H9 (cell line): ENCODE results near the gene CXCR5. TPM values are rescaled to one million over a fixed set of nuclear protein-coding genes. Genes with fewer than 3 reads are reported as not detected.

Source experiments
- DNase-seq: peaks from one replicate; pipeline ENCODE4 v3.0.0-alpha.2; 2017
- H2AFZ ChIP-seq: one replicate; pipeline ENCODE4 v1.6.1; 2013; ENCODE audit warnings: mild to moderate bottlenecking, low read length, control low read depth, moderate library complexity
- H2AK5ac ChIP-seq: 2 replicates; pipeline ENCODE4 v1.6.1; 2013; ENCODE audit warnings: low read length, control low read depth, mixed read lengths; ENCODE audit not compliant: insufficient read length
- H2BK120ac ChIP-seq: one replicate; pipeline ENCODE4 v1.6.1; 2013; ENCODE audit warnings: low read depth, mild to moderate bottlenecking, low read length, control low read depth, inconsistent platforms; ENCODE audit not compliant: poor library complexity, severe bottlenecking
- H2BK12ac ChIP-seq: 2 replicates; pipeline ENCODE4 v1.6.1; 2013; ENCODE audit warnings: low read length, control low read depth, mixed read lengths, low read depth; ENCODE audit not compliant: insufficient read length
- H2BK15ac ChIP-seq: 2 replicates; pipeline ENCODE4 v1.6.1; 2013; ENCODE audit warnings: low read depth, low read length, control low read depth
- H2BK20ac ChIP-seq: one replicate; pipeline ENCODE4 v1.6.1; 2013; ENCODE audit warnings: low read depth, mild to moderate bottlenecking, low read length, control low read depth, inconsistent platforms; ENCODE audit not compliant: poor library complexity, severe bottlenecking
- H2BK5ac ChIP-seq: 2 replicates; pipeline ENCODE4 v1.6.1; 2013; ENCODE audit warnings: low read length, control low read depth, mixed read lengths; ENCODE audit not compliant: insufficient read length
- H3K14ac ChIP-seq: 2 replicates; pipeline ENCODE4 v1.6.1; 2013; ENCODE audit warnings: low read length, control low read depth; ENCODE audit not compliant: insufficient read depth
- H3K18ac ChIP-seq: 2 replicates; pipeline ENCODE4 v1.6.1; 2013; ENCODE audit warnings: low read depth, mild to moderate bottlenecking, mixed read lengths, low read length, control low read depth; ENCODE audit not compliant: insufficient read length
- H3K23ac ChIP-seq: 2 replicates; pipeline ENCODE4 v1.6.1; 2013; ENCODE audit warnings: low read length, control low read depth, mixed read lengths, low read depth; ENCODE audit not compliant: insufficient read length
- H3K23me2 ChIP-seq: 2 replicates; pipeline ENCODE4 v1.6.1; 2013; ENCODE audit warnings: low read depth, mild to moderate bottlenecking, mixed read lengths, low read length, control low read depth; ENCODE audit not compliant: insufficient read length, poor library complexity, severe bottlenecking
- H3K27ac ChIP-seq: 2 replicates; pipeline ENCODE4 v1.5.1; 2013; ENCODE audit warnings: low read length, control low read depth, mixed read lengths, low read depth; ENCODE audit not compliant: insufficient read length
- H3K27me3 ChIP-seq: 2 replicates; pipeline ENCODE4 v1.6.1; 2013; ENCODE audit warnings: low read length, control low read depth, inconsistent platforms; ENCODE audit not compliant: insufficient read depth
- H3K4ac ChIP-seq: 2 replicates; pipeline ENCODE4 v1.6.1; 2013; ENCODE audit warnings: low read depth, mild to moderate bottlenecking, control low read depth, inconsistent platforms, low read length, moderate library complexity
- H3K4me1 ChIP-seq: 2 replicates; pipeline ENCODE4 v1.6.1; 2013; ENCODE audit warnings: low read length, control low read depth, inconsistent platforms; ENCODE audit not compliant: insufficient read depth
- H3K4me2 ChIP-seq: 2 replicates; pipeline ENCODE4 v1.6.1; 2013; ENCODE audit warnings: low read length, control low read depth, mixed read lengths; ENCODE audit not compliant: insufficient read length, insufficient read depth
- H3K56ac ChIP-seq: 2 replicates; pipeline ENCODE4 v1.6.1; 2013; ENCODE audit warnings: low read depth, mild to moderate bottlenecking, mixed read lengths, low read length, control low read depth; ENCODE audit not compliant: insufficient read length
- H3K79me1 ChIP-seq: 2 replicates; pipeline ENCODE4 v1.6.1; 2013; ENCODE audit warnings: low read depth, mild to moderate bottlenecking, moderate library complexity, low read length, control low read depth, inconsistent platforms; ENCODE audit not compliant: insufficient read depth, poor library complexity, severe bottlenecking
- H3K79me2 ChIP-seq: 2 replicates; pipeline ENCODE4 v1.6.1; 2013; ENCODE audit warnings: low read length, control low read depth, inconsistent platforms; ENCODE audit not compliant: insufficient read depth
- H3K9ac ChIP-seq: 2 replicates; pipeline ENCODE4 v1.6.1; 2013; ENCODE audit warnings: low read length, control low read depth, mixed read lengths; ENCODE audit not compliant: insufficient read length; ENCODE audit errors: extremely low read depth
- H3K9me3 ChIP-seq: one replicate; pipeline ENCODE4 v1.6.1; 2013; ENCODE audit warnings: low read depth, low read length, inconsistent platforms; ENCODE audit not compliant: control insufficient read depth
- H3T11ph ChIP-seq: one replicate; pipeline ENCODE4 v1.6.1; 2013; ENCODE audit warnings: mild to moderate bottlenecking, low read length, control low read depth, inconsistent platforms
- H4K20me1 ChIP-seq: one replicate; pipeline ENCODE4 v1.6.1; 2013; ENCODE audit not compliant: control insufficient read depth, insufficient read length, insufficient read depth
- H4K5ac ChIP-seq: 2 replicates; pipeline ENCODE4 v1.6.1; 2013; ENCODE audit warnings: low read depth, mild to moderate bottlenecking, mixed read lengths, low read length, control low read depth; ENCODE audit not compliant: insufficient read length
- H4K8ac ChIP-seq: replicated peaks from 2 replicates; pipeline ENCODE4 v1.6.1; 2013; ENCODE audit warnings: low read length, control low read depth, mixed read lengths, low read depth; ENCODE audit not compliant: insufficient read length
- H4K91ac ChIP-seq: 2 replicates; pipeline ENCODE4 v1.6.1; 2013; ENCODE audit warnings: low read depth, mild to moderate bottlenecking, moderate library complexity, mixed read lengths, low read length, control low read depth; ENCODE audit not compliant: insufficient read length
- H3K27ac Mint-ChIP-seq, 3 experiments: 2 replicates in 2 of 3; 3 replicates in 1 of 3; pipeline ENCODE4 v1.8.0; 2020 to 2021; ENCODE audit warnings: mixed read lengths in 3 of 3, mild to moderate bottlenecking in 1 of 3, moderate library complexity in 1 of 3
- H3K27me3 Mint-ChIP-seq: 2 replicates; pipeline ENCODE4 v1.8.0; 2021; ENCODE audit warnings: low read depth, mild to moderate bottlenecking, moderate library complexity, mixed read lengths
- H3K36me3 Mint-ChIP-seq, 3 experiments: 2 replicates in 2 of 3; 3 replicates in 1 of 3; pipeline ENCODE4 v1.8.0; 2020 to 2021; ENCODE audit warnings: low read depth in 3 of 3, mixed read lengths in 3 of 3; ENCODE audit not compliant: insufficient read depth in 1 of 3
- H3K4me1 Mint-ChIP-seq, 2 experiments: 2 replicates each; pipeline ENCODE4 v1.8.0; 2020; ENCODE audit warnings: mixed read lengths in 2 of 2
- H3K4me3 Mint-ChIP-seq, 2 experiments: 2 replicates in 1 of 2; 3 replicates in 1 of 2; pipeline ENCODE4 v1.8.0; 2020 to 2021; ENCODE audit warnings: mild to moderate bottlenecking in 2 of 2, mixed read lengths in 2 of 2, moderate library complexity in 1 of 2
- H3K9me3 Mint-ChIP-seq, 2 experiments: 2 replicates in 1 of 2; 3 replicates in 1 of 2; pipeline ENCODE4 v1.8.0; 2020; ENCODE audit warnings: mild to moderate bottlenecking in 2 of 2, mixed read lengths in 2 of 2, moderate library complexity in 1 of 2
- total RNA-seq: library from RNA; stranded (reverse); gene quantifications from 2 replicates; pipeline ENCODE4 v1.2.1, GENCODE V29; 2021
- TF ChIP-seq, protein P1 (sequence below): fragments of 200-600 bp; sonication (generic); conservative IDR thresholded peaks from 3 replicates; pipeline ENCODE4 v1.8.0; 2021; ENCODE audit warnings: antibody characterized with exemption, mild to moderate bottlenecking

The CXCR5 gene
- total RNA-seq, 1 experiment from 2014 or later = 0.07 TPM

- H3K27me3 ChIP-seq = peaks cover 2% of the 10 kb centered on the region; the same call in 1 of the 2 replicates
- no peak overlapping the region for H3K27ac ChIP-seq
- peaks cover 31% of the 10 kb centered on the region for H3K27me3 Mint-ChIP-seq
- H3K4me1 Mint-ChIP-seq = peaks cover 28 to 30% of the 10 kb centered on the region in 2 experiments
- H4K8ac ChIP-seq = no peak overlapping the region
- no peak overlapping the region for H3K23ac ChIP-seq
- H3K4me3 Mint-ChIP-seq = no peak overlapping the region; a peak in 1 of 5 replicates
- H2BK20ac ChIP-seq = no peak overlapping the region
- H2AFZ ChIP-seq = no peak overlapping the region
- peaks cover 5% of the 10 kb centered on the region; the same call in 1 of the 2 replicates for H3K4me1 ChIP-seq
- no peak overlapping the region for H2AK5ac ChIP-seq
- no peaks in the 10 kb centered on the region for H4K20me1 ChIP-seq
- no peak for DNase-seq
- H4K5ac ChIP-seq = no peak overlapping the region
- no peaks in the 10 kb centered on the region for H3K79me1 ChIP-seq
- no peaks in the 10 kb centered on the region for H3K9me3 ChIP-seq
- H3K9ac ChIP-seq = no peak overlapping the region
- H3K79me2 ChIP-seq = no peaks in the 10 kb centered on the region
- H3K14ac ChIP-seq = no peak overlapping the region
- no peak overlapping the region for H3T11ph ChIP-seq
- no peak overlapping the region for H3K4me2 ChIP-seq
- H3K9me3 Mint-ChIP-seq = no peaks in the 10 kb centered on the region
- H3K23me2 ChIP-seq = peaks cover 13% of the 10 kb centered on the region
- no peak overlapping the region for H2BK12ac ChIP-seq
- H3K56ac ChIP-seq = no peak overlapping the region
- no peak overlapping the region for H3K4ac ChIP-seq
- no peak overlapping the region for H4K91ac ChIP-seq
- no peak overlapping the region for H2BK120ac ChIP-seq
- no peaks in the 10 kb centered on the region for H3K36me3 Mint-ChIP-seq
- H2BK5ac ChIP-seq = no peak overlapping the region
- TF ChIP-seq, protein P1, sequence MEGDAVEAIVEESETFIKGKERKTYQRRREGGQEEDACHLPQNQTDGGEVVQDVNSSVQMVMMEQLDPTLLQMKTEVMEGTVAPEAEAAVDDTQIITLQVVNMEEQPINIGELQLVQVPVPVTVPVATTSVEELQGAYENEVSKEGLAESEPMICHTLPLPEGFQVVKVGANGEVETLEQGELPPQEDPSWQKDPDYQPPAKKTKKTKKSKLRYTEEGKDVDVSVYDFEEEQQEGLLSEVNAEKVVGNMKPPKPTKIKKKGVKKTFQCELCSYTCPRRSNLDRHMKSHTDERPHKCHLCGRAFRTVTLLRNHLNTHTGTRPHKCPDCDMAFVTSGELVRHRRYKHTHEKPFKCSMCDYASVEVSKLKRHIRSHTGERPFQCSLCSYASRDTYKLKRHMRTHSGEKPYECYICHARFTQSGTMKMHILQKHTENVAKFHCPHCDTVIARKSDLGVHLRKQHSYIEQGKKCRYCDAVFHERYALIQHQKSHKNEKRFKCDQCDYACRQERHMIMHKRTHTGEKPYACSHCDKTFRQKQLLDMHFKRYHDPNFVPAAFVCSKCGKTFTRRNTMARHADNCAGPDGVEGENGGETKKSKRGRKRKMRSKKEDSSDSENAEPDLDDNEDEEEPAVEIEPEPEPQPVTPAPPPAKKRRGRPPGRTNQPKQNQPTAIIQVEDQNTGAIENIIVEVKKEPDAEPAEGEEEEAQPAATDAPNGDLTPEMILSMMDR = no peak
- H3K27ac Mint-ChIP-seq = peak overlapping the region in 1 of 3 experiments; percentile 27; a peak in 1 of 7 replicates
- H3K18ac ChIP-seq = no peak overlapping the region
- no peak overlapping the region for H2BK15ac ChIP-seq
These were observed 47.9 kb downstream of the CXCR5 start for GRCh38 chr11:118931571-118931970.
